Gastroesophageal sphincter (tissue), 4 donors: Measurements from ENCODE around the gene TXNDC17. TPM values are rescaled to one million over a fixed set of nuclear protein-coding genes. Genes with fewer than 3 reads are reported as not detected.

ENCODE experiments used
- ATAC-seq: fragments of 150-250 bp; one replicate; pipeline ENCODE4 v1.9.1; 2016; ENCODE audit warnings: mild to moderate bottlenecking, moderate library complexity
- H3K27ac ChIP-seq, 4 donors: fragments of 200-600 bp; sonication (generic) in 3 of 4; 1 replicate in 3 of 4; 2 replicates in 1 of 4; pipeline ENCODE4 v1.5.1; 2016 to 2019
- H3K27me3 ChIP-seq: fragments of 200-600 bp; sonication (generic); one replicate; pipeline ENCODE4 v1.5.1; 2019
- H3K36me3 ChIP-seq, 2 donors: fragments of 200-600 bp; sonication (generic); one replicate each; pipeline ENCODE4 v1.5.1; 2019; ENCODE audit warnings: control low read depth in 1 of 2
- H3K4me1 ChIP-seq, 3 donors: fragments of 200-600 bp; sonication (generic); 1 replicate in 2 of 3; 2 replicates in 1 of 3; pipeline ENCODE4 v1.5.1; 2016 to 2019; ENCODE audit warnings: control low read depth in 2 of 3
- H3K4me3 ChIP-seq, 2 donors: fragments of 200-600 bp; sonication (generic); one replicate each; pipeline ENCODE4 v1.5.1; 2019; ENCODE audit warnings: mild to moderate bottlenecking in 1 of 2, moderate library complexity in 1 of 2
- H3K9me3 ChIP-seq, 3 donors: fragments of 200-600 bp; sonication (generic); one replicate each; pipeline ENCODE4 v1.5.1; 2017 to 2019; ENCODE audit warnings: control low read depth in 2 of 3
- EP300 ChIP-seq: sonication (generic); formaldehyde crosslinking; IDR thresholded peaks from one replicate; pipeline ENCODE4 v1.6.1; 2017; ENCODE audit warnings: antibody characterized with exemption, mild to moderate bottlenecking
- POLR2A ChIP-seq, 2 donors: fragments of 450-650 bp; IDR thresholded peaks; one replicate each; pipeline ENCODE4 v1.6.1; 2017; ENCODE audit warnings: antibody characterized with exemption in 2 of 2, mild to moderate bottlenecking in 2 of 2, moderate library complexity in 1 of 2
- POLR2AphosphoS5 ChIP-seq: sonication (generic); formaldehyde crosslinking; IDR thresholded peaks from one replicate; pipeline ENCODE4 v1.6.1; 2017; ENCODE audit warnings: antibody characterized with exemption
- WGBS, 2 donors: methylation state at CpG; one replicate each; pipeline ENCODE4 v1.1.5; 2018; ENCODE audit warnings: low coverage in 1 of 2; 5-methylcytosine and 5-hydroxymethylcytosine counted together
- total RNA-seq, 4 donors: library from RNA; depleted of rRNA; stranded (reverse); fragments of >200 nt; gene quantifications; one replicate each; pipeline ENCODE4 v1.1.0, GENCODE V29; 2016
- TF ChIP-seq, protein P1 (sequence below), 4 experiments: fragments of 200-600 bp in 2 of 4; fragments of 450-650 bp in 2 of 4; sonication (generic) in 1 of 4; IDR thresholded peaks; one replicate each; pipeline ENCODE4 v1.5.1; 2017 to 2019; ENCODE audit warnings: antibody characterized with exemption in 4 of 4, mild to moderate bottlenecking in 2 of 4, moderate library complexity in 2 of 4

The TXNDC17 gene
- total RNA-seq, 4 donors from 2014 or later: 41.2 to 85.8 (median 68.2) TPM

DNA sequence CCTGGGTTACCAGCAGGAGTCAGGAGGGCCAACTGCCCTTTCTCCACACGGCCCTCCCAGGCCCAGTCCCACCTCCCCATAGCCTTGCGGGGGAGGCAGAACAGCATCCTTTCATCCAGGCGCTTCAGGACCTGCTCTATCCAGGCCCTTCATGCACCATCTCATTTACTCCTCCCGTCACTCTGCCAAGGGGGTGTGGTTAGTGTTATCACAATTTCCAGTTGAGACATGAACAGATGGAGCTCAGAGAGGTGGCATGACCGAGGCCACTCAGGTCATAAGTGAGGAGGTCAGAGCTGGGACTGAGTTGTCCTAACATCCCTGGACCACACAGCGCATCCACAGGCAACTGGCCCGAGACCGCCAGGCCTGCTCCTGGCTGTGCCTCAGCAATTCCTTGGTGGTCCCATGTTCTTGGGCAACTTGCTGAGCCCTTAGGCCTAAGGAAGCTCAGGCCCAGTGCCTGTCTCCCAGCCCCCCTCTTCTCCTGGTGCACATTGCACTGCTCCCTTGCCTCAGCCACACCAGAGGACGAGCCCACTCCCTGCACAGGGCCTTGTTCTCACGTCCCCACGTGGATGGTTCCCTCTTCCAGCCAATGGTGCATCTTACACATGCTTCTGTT is 34.5 kb downstream of the TXNDC17 start:
- H3K4me3 ChIP-seq: no peak overlapping the region
- H3K27ac ChIP-seq: no peak overlapping the region
- no peaks in the 10 kb centered on the region for H3K4me1 ChIP-seq
- H3K27me3 ChIP-seq: peaks cover 71% of the 10 kb centered on the region
- no peaks in the 10 kb centered on the region for H3K36me3 ChIP-seq
- 67% methylated on average over 8 of the region's 11 CpGs; no CpG with 5 or more reads in 1 of the 2 donors for WGBS, 2 donors
- TF ChIP-seq POLR2AphosphoS5 (no peak), EP300 (no peak), POLR2A (IDR thresholded peaks at IDR 0.05) (no peak)
- TF ChIP-seq, protein P1, sequence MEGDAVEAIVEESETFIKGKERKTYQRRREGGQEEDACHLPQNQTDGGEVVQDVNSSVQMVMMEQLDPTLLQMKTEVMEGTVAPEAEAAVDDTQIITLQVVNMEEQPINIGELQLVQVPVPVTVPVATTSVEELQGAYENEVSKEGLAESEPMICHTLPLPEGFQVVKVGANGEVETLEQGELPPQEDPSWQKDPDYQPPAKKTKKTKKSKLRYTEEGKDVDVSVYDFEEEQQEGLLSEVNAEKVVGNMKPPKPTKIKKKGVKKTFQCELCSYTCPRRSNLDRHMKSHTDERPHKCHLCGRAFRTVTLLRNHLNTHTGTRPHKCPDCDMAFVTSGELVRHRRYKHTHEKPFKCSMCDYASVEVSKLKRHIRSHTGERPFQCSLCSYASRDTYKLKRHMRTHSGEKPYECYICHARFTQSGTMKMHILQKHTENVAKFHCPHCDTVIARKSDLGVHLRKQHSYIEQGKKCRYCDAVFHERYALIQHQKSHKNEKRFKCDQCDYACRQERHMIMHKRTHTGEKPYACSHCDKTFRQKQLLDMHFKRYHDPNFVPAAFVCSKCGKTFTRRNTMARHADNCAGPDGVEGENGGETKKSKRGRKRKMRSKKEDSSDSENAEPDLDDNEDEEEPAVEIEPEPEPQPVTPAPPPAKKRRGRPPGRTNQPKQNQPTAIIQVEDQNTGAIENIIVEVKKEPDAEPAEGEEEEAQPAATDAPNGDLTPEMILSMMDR (IDR thresholded peaks at IDR 0.05): no peak
- ATAC-seq: no peak
- H3K9me3 ChIP-seq: no peaks in the 10 kb centered on the region

DNA sequence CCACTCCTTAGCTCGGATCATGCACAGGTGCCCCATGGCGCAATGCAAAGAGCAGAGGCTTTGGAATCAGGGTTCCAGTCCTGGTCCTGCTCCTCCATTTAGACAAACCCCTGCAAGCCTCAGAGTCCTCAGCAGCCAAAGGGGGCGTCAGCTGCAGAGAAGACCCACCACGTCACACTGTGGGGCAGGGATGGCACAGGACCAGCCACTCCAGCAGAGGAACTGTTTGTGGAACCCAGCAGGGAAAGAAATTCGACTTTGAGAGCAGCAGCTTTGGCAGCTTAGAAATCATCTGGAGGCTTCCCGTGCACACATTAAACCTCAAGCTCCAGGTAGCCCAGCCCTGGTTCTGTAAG is 35.9 kb downstream of the TXNDC17 start:
- Histone ChIP-seq H3K27me3 (peaks cover 60% of the 10 kb centered on the region), H3K27ac (no peak overlapping the region), H3K4me3 (no peak overlapping the region), H3K36me3 (no peaks in the 10 kb centered on the region), H3K9me3 (no peaks in the 10 kb centered on the region), H3K4me1 (no peaks in the 10 kb centered on the region)
- no peak for TF ChIP-seq POLR2A (IDR thresholded peaks at IDR 0.05)
- TF ChIP-seq POLR2AphosphoS5: no peak
- TF ChIP-seq, protein P1 (IDR thresholded peaks at IDR 0.05): no peak
- TF ChIP-seq EP300: no peak
- no peak for ATAC-seq
- no CpG with 5 or more reads among the region's 6 CpGs for WGBS, 2 donors

DNA sequence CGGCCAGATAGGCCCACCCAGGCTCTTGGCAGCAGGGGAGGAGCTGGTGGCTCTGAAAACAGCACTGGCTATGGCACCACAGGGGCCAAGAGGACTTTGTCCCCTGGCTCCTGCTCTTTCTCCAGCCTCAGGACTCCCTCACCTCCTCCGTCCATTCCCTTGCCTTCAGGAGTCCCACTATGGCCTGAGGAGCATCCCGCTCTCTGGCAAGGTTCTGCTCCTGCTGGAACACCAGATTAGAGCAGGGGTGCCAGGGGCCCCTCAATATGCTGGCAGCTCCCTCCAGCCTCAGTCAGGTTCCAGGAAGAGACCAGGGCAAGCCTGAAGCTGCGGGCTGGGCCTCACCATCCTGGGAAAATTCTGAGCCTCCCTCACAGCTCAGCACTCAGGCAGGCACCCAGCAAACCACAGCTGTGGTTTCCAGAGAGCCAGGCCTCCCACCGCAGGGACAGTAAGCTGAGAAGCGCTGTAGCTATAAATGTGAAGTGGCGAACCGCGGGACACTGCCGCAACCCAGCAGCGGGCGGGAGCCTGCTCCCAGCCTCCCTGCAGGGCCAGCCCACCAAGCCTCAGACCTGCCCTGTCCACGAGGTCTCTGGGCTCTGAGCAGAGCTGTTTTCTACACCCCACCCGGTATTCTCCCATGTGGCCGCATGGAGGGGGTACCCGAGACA is 36.4 kb downstream of the TXNDC17 start:
- Histone ChIP-seq H3K36me3 (no peaks in the 10 kb centered on the region), H3K27me3 (peaks cover 59% of the 10 kb centered on the region), H3K4me1 (no peaks in the 10 kb centered on the region), H3K9me3 (no peaks in the 10 kb centered on the region), H3K27ac (no peak overlapping the region), H3K4me3 (no peak overlapping the region)
- ATAC-seq: no peak
- TF ChIP-seq, protein P1 (IDR thresholded peaks at IDR 0.05): no peak
- TF ChIP-seq POLR2AphosphoS5 (no peak), POLR2A (IDR thresholded peaks at IDR 0.05) (no peak), EP300 (no peak)
- no CpG with 5 or more reads among the region's 16 CpGs for WGBS, 2 donors

DNA sequence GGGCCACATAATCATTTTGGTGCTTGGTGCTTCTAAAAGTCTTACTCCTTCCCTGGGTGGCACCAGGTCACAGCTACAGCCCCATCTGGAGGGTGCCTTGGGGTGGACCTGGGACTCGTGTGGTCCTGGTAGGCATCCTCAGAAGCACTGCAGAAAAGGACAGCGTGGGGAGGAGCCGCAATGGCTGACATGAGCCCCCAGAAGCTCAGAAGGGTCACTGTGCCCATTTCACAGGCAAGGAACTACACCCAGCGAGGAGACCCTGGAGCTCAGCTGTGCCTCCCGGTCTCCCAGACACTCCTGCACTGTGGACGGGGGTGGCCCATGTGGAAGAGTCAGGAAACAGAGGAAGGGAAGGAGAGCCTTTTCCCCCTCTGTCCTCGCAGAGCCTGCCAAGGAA is 37.1 kb downstream of the TXNDC17 start:
- no peak for ATAC-seq

More for the DNA sequence above, 37.1 kb downstream of the TXNDC17 start:
- WGBS, 2 donors: 40% methylated on average over 1 of the region's 7 CpGs; no CpG with 5 or more reads in 1 of the 2 donors
- Histone ChIP-seq H3K27ac (no peak overlapping the region), H3K4me1 (no peaks in the 10 kb centered on the region), H3K36me3 (no peaks in the 10 kb centered on the region), H3K9me3 (no peaks in the 10 kb centered on the region), H3K27me3 (peaks cover 63% of the 10 kb centered on the region), H3K4me3 (no peak overlapping the region)
- no peak for TF ChIP-seq POLR2AphosphoS5
- TF ChIP-seq, protein P1 (IDR thresholded peaks at IDR 0.05): no peak
- TF ChIP-seq EP300: no peak
- TF ChIP-seq POLR2A (IDR thresholded peaks at IDR 0.05): no peak
